HT1080 (cell line): ENCODE data around the gene UNKL. TPM values are rescaled to one million over a fixed set of nuclear protein-coding genes. Genes with fewer than 3 reads are reported as not detected.
"Not testable (repeated sequence)": the region's sequence is repeated elsewhere in the genome, so short reads cannot be mapped to it uniquely, and the experiment has no call there.

ENCODE experiments used
- DNase-seq: peaks from one replicate; pipeline ENCODE4 v3.0.0-alpha.2; 2015; ENCODE audit warnings: low read depth
- total RNA-seq: library from RNA; depleted of rRNA; stranded (reverse); fragments of >200 nt; shearing (Covaris generic); gene quantifications from 2 replicates; pipeline ENCODE4 v1.2.3, GENCODE V29; 2014

UNKL gene
- total RNA-seq, 1 experiment from 2014 or later, result 21.8 TPM

GRCh38 chr16:1328136-1328535 is 86.4 kb downstream of the UNKL start:
- not testable (repeated sequence) for DNase-seq

DNA sequence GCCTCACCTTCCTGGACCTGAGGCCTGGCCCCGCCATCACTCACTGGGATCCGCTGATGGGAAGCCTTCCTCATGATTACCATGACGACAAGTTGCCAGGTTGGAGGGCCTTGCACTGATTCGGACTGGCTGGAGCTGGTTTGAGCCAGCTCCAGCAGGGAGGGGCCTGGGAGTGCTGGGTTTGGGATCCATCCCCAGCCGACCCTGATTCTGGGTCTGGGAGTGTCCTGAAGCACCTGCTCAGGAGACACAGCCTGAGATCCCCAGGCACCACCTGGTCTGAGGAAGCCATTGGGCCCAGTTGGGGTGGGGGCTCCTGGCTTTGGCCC is 86.9 kb downstream of the UNKL start:
- DNase-seq, result no peak

- DNase-seq, result no peak
Observed at GRCh38 chr16:1326946-1327618, 87.4 kb downstream of the UNKL start.

GRCh38 chr16:1326391-1326790 is 88.1 kb downstream of the UNKL start:
- no peak for DNase-seq

GRCh38 chr16:1325673-1326371 is 88.7 kb downstream of the UNKL start:
- no peak for DNase-seq

- DNase-seq, result no peak
Observed at GRCh38 chr16:1325261-1325660, 89.2 kb downstream of the UNKL start.

DNA sequence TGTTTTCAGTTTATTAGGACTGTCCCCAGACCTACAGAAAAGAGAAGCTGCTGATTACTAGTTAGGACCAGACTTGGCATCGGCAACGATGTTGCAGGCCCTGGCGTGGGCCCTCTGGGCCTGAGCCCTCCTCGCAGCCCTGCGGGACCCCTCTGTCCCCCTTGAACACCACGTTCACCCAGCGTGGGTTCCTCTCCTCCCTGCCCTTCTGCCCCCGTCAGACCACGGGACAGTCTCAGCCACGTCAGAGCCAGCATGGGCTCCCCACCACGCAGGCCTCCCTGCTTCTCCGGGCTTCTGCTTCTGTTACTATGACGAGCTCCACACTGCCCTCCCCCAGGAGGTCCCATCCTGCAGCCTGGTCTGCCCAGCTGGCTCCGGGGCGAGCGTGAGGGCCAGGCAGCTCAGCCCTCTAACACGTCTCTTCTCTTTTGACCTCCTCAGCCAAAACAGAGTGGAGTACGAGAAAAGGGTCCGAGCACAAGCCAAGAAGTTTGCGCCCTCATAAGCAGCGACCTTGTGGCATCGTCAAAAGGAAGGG is 90.1 kb downstream of the UNKL start:
- DNase-seq, result no peak

GRCh38 chr16:1323296-1324239 is 90.9 kb downstream of the UNKL start:
- DNase-seq, result no peak

- no peak for DNase-seq
Observed at GRCh38 chr16:1322407-1322806, 92.1 kb downstream of the UNKL start.

- DNase-seq, result no peak
Observed at GRCh38 chr16:1320658-1321240, 93.8 kb downstream of the UNKL start.

- DNase-seq, result no peak
Observed at GRCh38 chr16:1320097-1320496, 94.4 kb downstream of the UNKL start.

GRCh38 chr16:1319041-1319440 is 95.5 kb downstream of the UNKL start:
- no peak for DNase-seq

DNA sequence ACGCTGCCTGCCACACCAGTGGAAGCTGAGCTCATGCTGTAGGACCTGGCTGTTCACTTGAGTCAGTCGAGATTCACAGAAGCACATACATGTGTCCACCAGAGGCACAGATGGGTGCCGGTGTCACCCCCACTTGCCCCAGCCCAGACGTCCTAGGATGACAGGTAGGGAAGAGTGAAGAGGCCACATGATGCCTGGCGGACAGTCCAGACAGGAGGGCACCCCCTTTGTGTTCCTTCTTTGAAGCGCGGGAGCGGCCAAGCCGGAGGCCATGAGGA is 96.3 kb downstream of the UNKL start:
- DNase-seq, result no peak

- DNase-seq, result no peak
Observed at GRCh38 chr16:1317479-1318267, 96.8 kb downstream of the UNKL start.

DNA sequence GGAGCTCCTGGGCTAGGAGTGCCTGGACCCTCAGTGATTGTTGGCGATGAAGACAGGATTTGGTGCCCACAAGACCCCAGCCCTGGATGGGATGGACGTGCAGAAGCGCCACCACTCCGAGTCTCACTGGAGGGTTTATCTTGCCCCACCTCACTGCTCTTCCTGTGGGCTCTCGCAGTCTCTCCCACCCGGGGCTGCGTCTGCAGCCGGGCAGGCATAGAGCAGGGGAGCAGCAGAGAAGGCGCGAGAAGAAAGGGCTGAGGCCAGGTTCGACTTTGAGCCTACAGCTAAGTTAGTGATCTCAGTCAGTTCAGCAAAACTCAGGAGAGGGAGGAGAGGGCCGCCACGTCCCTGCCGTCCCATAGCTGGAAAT is 98.5 kb downstream of the UNKL start:
- DNase-seq, result no peak

GRCh38 chr16:1315081-1316032 is 99.1 kb downstream of the UNKL start:
- no peak for DNase-seq

GRCh38 chr16:1314399-1315068 is 100.0 kb downstream of the UNKL start:
- no peak for DNase-seq

GRCh38 chr16:1313721-1314369 is 100.7 kb downstream of the UNKL start:
- DNase-seq, result no peak
